CD4-positive, alpha-beta T cell (primary cell): ENCODE measurements around the gene SNCG. TPM values are rescaled to one million over a fixed set of nuclear protein-coding genes. Genes with fewer than 3 reads are reported as not detected.

ENCODE experiments used
- ATAC-seq: fragments of 200-7000 bp; cut with Tn5 transposase; one replicate; pipeline ENCODE4 v1.10.0; 2022; ENCODE audit warnings: mild to moderate bottlenecking; ENCODE audit not compliant: poor library complexity
- CTCF ChIA-PET: fragments of 350-600 bp; sonication (Branson Sonifier 250); formaldehyde crosslinking; loops from one replicate; lab custom pipeline; 2021; ENCODE audit warnings: antibody characterized with exemption, inconsistent platforms; lab: Charles Lee
- POLR2A ChIA-PET: fragments of 350-600 bp; sonication (Branson Sonifier 250); formaldehyde crosslinking; loops from one replicate; lab custom pipeline; 2021; ENCODE audit warnings: antibody characterized with exemption, inconsistent platforms; lab: Charles Lee
- DNase-seq, 14 experiments: peaks; one replicate each; pipeline ENCODE4 v3.0.0-alpha.2; 2013 to 2020; ENCODE audit warnings: mixed read lengths in 2 of 14
- H3K27ac ChIP-seq, 2 donors: one replicate each; pipeline versions ENCODE4 v1.5.1 to v1.7.0; 2013; ENCODE audit warnings: low read length in 2 of 2, low read depth in 1 of 2, mild to moderate bottlenecking in 1 of 2
- H3K27me3 ChIP-seq, 2 experiments: 1 replicate in 1 of 2; 2 replicates in 1 of 2; pipeline versions ENCODE4 v1.6.1 to v1.7.0; 2013; ENCODE audit warnings: low read length in 2 of 2, control low read depth in 1 of 2, mild to moderate bottlenecking in 1 of 2, moderate library complexity in 1 of 2; ENCODE audit not compliant: insufficient read depth in 2 of 2, control insufficient read depth in 1 of 2
- H3K36me3 ChIP-seq: one replicate; pipeline ENCODE4 v1.6.1; 2013; ENCODE audit warnings: low read length, control low read depth; ENCODE audit not compliant: insufficient read depth
- H3K4me1 ChIP-seq: one replicate; pipeline ENCODE4 v1.6.1; 2013; ENCODE audit warnings: low read length, control low read depth; ENCODE audit not compliant: insufficient read depth
- H3K4me3 ChIP-seq: one replicate; pipeline ENCODE4 v1.5.1; 2013; ENCODE audit warnings: mild to moderate bottlenecking, low read length, moderate library complexity
- H3K9me3 ChIP-seq, 2 experiments: 1 replicate in 1 of 2; 2 replicates in 1 of 2; pipeline versions ENCODE4 v1.6.1 to v1.7.0; 2013; ENCODE audit warnings: low read length in 2 of 2, mild to moderate bottlenecking in 2 of 2, control low read depth in 1 of 2, moderate library complexity in 1 of 2; ENCODE audit not compliant: control insufficient read depth in 1 of 2, insufficient read depth in 1 of 2
- H3K27ac Mint-ChIP-seq: one replicate; pipeline ENCODE4 v1.8.0; 2020; ENCODE audit warnings: mixed read lengths
- H3K27me3 Mint-ChIP-seq: one replicate; pipeline ENCODE4 v1.8.0; 2021; ENCODE audit warnings: mixed read lengths
- H3K36me3 Mint-ChIP-seq: one replicate; pipeline ENCODE4 v1.8.0; 2021; ENCODE audit warnings: low read depth, mixed read lengths
- H3K4me1 Mint-ChIP-seq: one replicate; pipeline ENCODE4 v1.8.0; 2021; ENCODE audit warnings: low read depth, mixed read lengths
- H3K4me3 Mint-ChIP-seq: one replicate; pipeline ENCODE4 v1.8.0; 2020; ENCODE audit warnings: mild to moderate bottlenecking, mixed read lengths
- H3K9me3 Mint-ChIP-seq: one replicate; pipeline ENCODE4 v1.8.0; 2020; ENCODE audit warnings: mixed read lengths
- CTCF ChIP-seq: fragments of 200-600 bp; IDR thresholded peaks from one replicate; pipeline ENCODE4 v1.8.0; 2022; ENCODE audit warnings: antibody characterized with exemption, mild to moderate bottlenecking
- intact Hi-C, 2 experiments: fragments of 100-400 bp; cut with DNase I in 1 of 2; cut with micrococcal nuclease in 1 of 2; formaldehyde crosslinking; loops; one replicate each; pipeline versions ENCODE4 v1.15.1 to v1.9.0; 2023 to 2025; cut with DNase I, micrococcal nuclease
- total RNA-seq, 174 experiments: library from RNA in 2 of 174; stranded (reverse) in 2 of 174; gene quantifications; one replicate each; pipeline ENCODE4 v1.2.3 and lab custom pipeline; 2021 to 2026

Gene SNCG
- total RNA-seq, 2 experiments from 2014 or later: not detected

- H3K27me3 Mint-ChIP-seq: no peaks in the 10 kb centered on the region
- H3K9me3 Mint-ChIP-seq: no peaks in the 10 kb centered on the region
- no peaks in the 10 kb centered on the region for H3K36me3 Mint-ChIP-seq
- H3K4me1 Mint-ChIP-seq: peaks cover 46% of the 10 kb centered on the region
- Histone ChIP-seq H3K4me3 (peak within 1 kb of the TSS; percentile 19), H3K27ac (peak within 1 kb of the TSS in 1 of 2 donors; percentile 6), H3K27me3 (no peaks in the 10 kb centered on the region), H3K36me3 (no peaks in the 10 kb centered on the region), H3K9me3 (no peaks in the 10 kb centered on the region), H3K4me1 (peaks cover 66% of the 10 kb centered on the region)
- intact Hi-C loops: loop anchor here (10.0 kb wide), 2 partner anchors 284 to 564 kb away; no protein-coding TSS in a partner anchor
- POLR2A ChIA-PET: interaction anchor here (1.7 to 3.1 kb wide), 2 partner anchors 29 to 126 kb away, joined by 6 to 32 read pairs; partner anchors contain the start of genes GLUD1 and SHLD2
- ATAC-seq (no peak), DNase-seq (peak in 6 of 14 experiments; percentile 24 to 52 (median 38))
- CTCF ChIA-PET: interaction anchor here (2.6 kb wide), 1 partner anchor 8 kb away, joined by 8 read pairs; no protein-coding TSS in a partner anchor
- H3K4me3 Mint-ChIP-seq: peak within 1 kb of the TSS; percentile 73
- H3K27ac Mint-ChIP-seq: peak within 1 kb of the TSS; percentile 93
- no peak for TF ChIP-seq CTCF
Observed at GRCh38 chr10:86968271-86968993, 10.0 kb downstream of the SNCG start, which contains the start of gene ADIRF. Gene ADIRF, plus strand, starts transcription at chr10:86968482. Its CDS starts 63 bp downstream, at chr10:86968545.

GRCh38 chr10:86968994-86969355 is 10.6 kb downstream of the SNCG start:
- ChIA-PET CTCF (interaction anchor here (2.6 kb wide), 1 partner anchor 9 kb away, joined by 8 read pairs; no protein-coding TSS in a partner anchor), POLR2A (interaction anchor here (1.7 to 3.1 kb wide), 2 partner anchors 30 to 126 kb away, joined by 6 to 32 read pairs; partner anchors contain the start of genes GLUD1 and SHLD2)
- peak overlapping the region; percentile 19 for H3K4me3 ChIP-seq
- no peak for TF ChIP-seq CTCF
- no peak for DNase-seq
- Mint-ChIP-seq H3K4me3 (peak overlapping the region; percentile 73), H3K36me3 (no peaks in the 10 kb centered on the region), H3K9me3 (no peaks in the 10 kb centered on the region), H3K4me1 (peaks cover 46% of the 10 kb centered on the region), H3K27me3 (no peaks in the 10 kb centered on the region), H3K27ac (no peak overlapping the region)
- no peaks in the 10 kb centered on the region for H3K36me3 ChIP-seq
- peak overlapping the region in 1 of 2 donors; percentile 6 for H3K27ac ChIP-seq
- ATAC-seq: no peak
- H3K9me3 ChIP-seq: no peaks in the 10 kb centered on the region
- no peaks in the 10 kb centered on the region for H3K27me3 ChIP-seq
- intact Hi-C loops: loop anchor here (10.0 kb wide), 2 partner anchors 284 to 564 kb away; no protein-coding TSS in a partner anchor
- H3K4me1 ChIP-seq: peaks cover 66% of the 10 kb centered on the region

- H3K4me1 ChIP-seq: peaks cover 66% of the 10 kb centered on the region
- CTCF ChIA-PET: interaction anchor here (2.6 kb wide), 1 partner anchor 9 kb away, joined by 8 read pairs; no protein-coding TSS in a partner anchor
Observed at GRCh38 chr10:86969421-86970041, 11.1 kb downstream of the SNCG start.

More at GRCh38 chr10:86969421-86970041, 11.1 kb downstream of the SNCG start:
- Mint-ChIP-seq H3K4me1 (peaks cover 46% of the 10 kb centered on the region), H3K36me3 (no peaks in the 10 kb centered on the region), H3K9me3 (no peaks in the 10 kb centered on the region), H3K27ac (peak overlapping the region; percentile 93), H3K27me3 (no peaks in the 10 kb centered on the region), H3K4me3 (peak overlapping the region; percentile 73)
- no peak for TF ChIP-seq CTCF
- H3K36me3 ChIP-seq: no peaks in the 10 kb centered on the region
- intact Hi-C loops: loop anchor here (5.0 to 10.0 kb wide), 5 partner anchors 212 to 565 kb away; partner anchors contain the start of gene BMPR1A (in 1 of the 2)
- DNase-seq (no peak), ATAC-seq (no peak)
- POLR2A ChIA-PET: interaction anchor here (0.7 to 3.1 kb wide), 2 partner anchors 19 to 125 kb away, joined by 3 to 32 read pairs; partner anchors contain the start of genes GLUD1 and SHLD2
- no peak overlapping the region for H3K4me3 ChIP-seq
- H3K27me3 ChIP-seq: no peaks in the 10 kb centered on the region
- H3K27ac ChIP-seq: peak overlapping the region in 1 of 2 donors; percentile 6
- H3K9me3 ChIP-seq: no peaks in the 10 kb centered on the region
